A549 (cell line): ENCODE results near the gene OOEP. TPM values are rescaled to one million over a fixed set of nuclear protein-coding genes. Genes with fewer than 3 reads are reported as not detected.

ENCODE experiments used
- ATAC-seq, 2 experiments: fragments of 200-7000 bp in 1 of 2; fragments of >200 bp in 1 of 2; cut with Nextera tagmentation in 1 of 2; cut with Tn5 transposase in 1 of 2; 3 replicates each; pipeline versions ENCODE4 v1.8.0 to v1.9.1; 2018 to 2020; ENCODE audit warnings: mild to moderate bottlenecking in 1 of 2, moderate library complexity in 1 of 2
- CTCF ChIA-PET: fragments of 300-600 bp; sonication (Branson Sonifier 250); formaldehyde crosslinking; extraction: SDS; loops from one replicate; lab custom pipeline; 2021; ENCODE audit warnings: antibody characterized with exemption, inconsistent platforms; lab: Yijun Ruan, JAX
- POLR2A ChIA-PET: fragments of 350-600 bp; formaldehyde crosslinking; extraction: SDS; loops from one replicate; lab custom pipeline; 2021; ENCODE audit warnings: antibody characterized with exemption, inconsistent platforms; lab: Yijun Ruan, JAX
- DNase-seq, 2 experiments: peaks; one replicate each; pipeline versions ENCODE4 v3.0.0 to v3.0.0-alpha.2; 2011 to 2016; ENCODE audit warnings: low read depth in 1 of 2, low spot score in 1 of 2
- FAIRE-seq: peaks from 2 replicates; lab custom pipeline; 2011; peaks lifted over from hg19 to GRCh38; lab: Jason Lieb, UNC
- H3K27ac ChIP-seq, 2 experiments: fragments of >200 bp; sonication (Bioruptor Twin); formaldehyde crosslinking; 3 replicates each; pipeline ENCODE4 v1.5.1; 2016 to 2017
- H3K4me1 ChIP-seq: fragments of >200 bp; sonication (Bioruptor Twin); formaldehyde crosslinking; 3 replicates; pipeline ENCODE4 v1.6.1; 2016
- H3K4me2 ChIP-seq: fragments of >200 bp; sonication (Bioruptor Twin); formaldehyde crosslinking; 3 replicates; pipeline ENCODE4 v1.6.1; 2016
- H3K4me3 ChIP-seq: fragments of >200 bp; sonication (Bioruptor Twin); formaldehyde crosslinking; 3 replicates; pipeline ENCODE4 v1.5.1; 2016
- H3K9me3 ChIP-seq: fragments of >200 bp; sonication (Bioruptor Twin); formaldehyde crosslinking; 3 replicates; pipeline ENCODE4 v1.6.1; 2016
- BHLHE40 ChIP-seq: IDR thresholded peaks from 2 replicates; pipeline ENCODE4 v1.6.1; 2012; ENCODE audit warnings: low read depth, low read length, inconsistent platforms
- CBX8 ChIP-seq: fragments of 200-600 bp; sonication (generic); IDR thresholded peaks from 2 replicates; pipeline ENCODE4 v1.6.1; 2016
- E2F6 ChIP-seq: IDR thresholded peaks from 2 replicates; pipeline ENCODE4 v1.6.1; 2012; ENCODE audit warnings: low read depth, borderline replicate concordance
- EHMT2 ChIP-seq: fragments of 200-600 bp; sonication (generic); IDR thresholded peaks from 2 replicates; pipeline ENCODE4 v1.6.1; 2016; ENCODE audit warnings: antibody characterized with exemption, low read depth, mild to moderate bottlenecking, moderate library complexity
- ELK1 ChIP-seq: fragments of 150-350 bp; IDR thresholded peaks from 2 replicates; pipeline ENCODE4 v1.6.1; 2014; ENCODE audit warnings: low read depth, mild to moderate bottlenecking, low read length
- ESRRA ChIP-seq: fragments of 150-350 bp; IDR thresholded peaks from 2 replicates; pipeline ENCODE4 v1.6.1; 2014; ENCODE audit warnings: mild to moderate bottlenecking, low read length, borderline replicate concordance
- FOSB ChIP-seq: fragments of 250-450 bp; sonication (Bioruptor Pico); IDR thresholded peaks from 2 replicates; pipeline ENCODE4 v1.5.0; 2020; ENCODE audit warnings: mild to moderate bottlenecking, moderate library complexity
- FOXS1 ChIP-seq: fragments of 250-450 bp; sonication (Bioruptor Pico); IDR thresholded peaks from 2 replicates; pipeline ENCODE4 v1.5.0; 2020; ENCODE audit warnings: mild to moderate bottlenecking, moderate library complexity
- HMGXB4 ChIP-seq: fragments of 250-450 bp; sonication (Bioruptor Pico); IDR thresholded peaks from 2 replicates; pipeline ENCODE4 v1.5.0; 2021; ENCODE audit warnings: mild to moderate bottlenecking, moderate library complexity, borderline replicate concordance
- HOXA7 ChIP-seq: fragments of 250-450 bp; sonication (Bioruptor Pico); IDR thresholded peaks from 2 replicates; pipeline ENCODE4 v1.5.0; 2020; ENCODE audit warnings: mild to moderate bottlenecking, moderate library complexity
- HOXB13 ChIP-seq: fragments of 250-450 bp; sonication (Bioruptor Pico); IDR thresholded peaks from 2 replicates; pipeline ENCODE4 v1.5.0; 2020; ENCODE audit warnings: low read depth, mild to moderate bottlenecking, moderate library complexity
- HOXB5 ChIP-seq: fragments of 250-450 bp; sonication (Bioruptor Pico); IDR thresholded peaks from 2 replicates; pipeline ENCODE4 v1.5.0; 2020; ENCODE audit warnings: mild to moderate bottlenecking, moderate library complexity
- JUN ChIP-seq, 2 experiments: fragments of >200 bp; sonication (Bioruptor Twin); formaldehyde crosslinking; IDR thresholded peaks; 2 replicates in 1 of 2; 3 replicates in 1 of 2; pipeline ENCODE4 v1.6.1; 2016 to 2017
- NR3C1 ChIP-seq: fragments of >200 bp; sonication (Bioruptor Twin); formaldehyde crosslinking; IDR thresholded peaks from 3 replicates; pipeline ENCODE4 v1.6.1; 2017
- PHF8 ChIP-seq: fragments of 200-600 bp; sonication (generic); IDR thresholded peaks from 2 replicates; pipeline ENCODE4 v1.6.1; 2016; ENCODE audit warnings: low read depth, mild to moderate bottlenecking, antibody characterized with exemption, moderate library complexity, borderline replicate concordance
- POLR2AphosphoS2 ChIP-seq: conservative IDR thresholded peaks from 2 replicates; pipeline ENCODE4 v1.6.1; 2012; ENCODE audit warnings: low read length, improper control_type of control experiment, inconsistent platforms
- RAD21 ChIP-seq, 2 experiments: fragments of >200 bp in 1 of 2; sonication (Bioruptor Twin) in 1 of 2; formaldehyde crosslinking in 1 of 2; IDR thresholded peaks in 1 of 2; conservative IDR thresholded peaks in 1 of 2; 2 replicates in 1 of 2; 3 replicates in 1 of 2; pipeline ENCODE4 v1.6.1; 2012 to 2018; ENCODE audit warnings: inconsistent platforms in 1 of 2
- RCOR1 ChIP-seq: fragments of 150-350 bp; IDR thresholded peaks from 2 replicates; pipeline ENCODE4 v1.6.1; 2014; ENCODE audit warnings: antibody characterized with exemption, low read length, low read depth
- TFCP2L1 ChIP-seq: fragments of 250-450 bp; sonication (Bioruptor Pico); IDR thresholded peaks from 2 replicates; pipeline ENCODE4 v1.5.0; 2021; ENCODE audit warnings: mild to moderate bottlenecking
- ZC3H11A ChIP-seq: fragments of 450-650 bp; IDR thresholded peaks from 2 replicates; pipeline ENCODE4 v1.6.1; 2014; ENCODE audit warnings: antibody characterized with exemption, mild to moderate bottlenecking
- WGBS: methylation state at CpG from one replicate; pipeline ENCODE4 v1.1.6; 2017; ENCODE audit errors: missing lambda C conversion rate; 5-methylcytosine and 5-hydroxymethylcytosine counted together
- polyA plus RNA-seq, 4 experiments: library from polyadenylated mRNA; depleted of rRNA in 3 of 4; stranded (reverse); fragments of >200 nt; fragmentation: RNase III in 1 of 4; extraction: RNeasy Plus Mini Kit Qiagen cat#74134 plus additional on column Dnase treatment in 1 of 4; gene quantifications; 2 replicates in 3 of 4; 3 replicates in 1 of 4; pipeline ENCODE4 v1.2.3, GENCODE V29; 2011 to 2017

The OOEP gene
- polyA plus RNA-seq, 2 of the 4 experiments (the other 2 are of a cell fraction) = not detected

- DNase-seq (no peak), FAIRE-seq (no peak)
These were observed 43.4 kb upstream of the OOEP start for GRCh38 chr6:73413102-73413501.

GRCh38 chr6:73409395-73409794, 39.7 kb upstream of the OOEP start:
- no peak for FAIRE-seq
- ATAC-seq = no peak
- Histone ChIP-seq H3K4me3 (no peak overlapping the region), H3K4me1 (no peaks in the 10 kb centered on the region)
- no peak for DNase-seq
- POLR2A ChIA-PET = no interaction called here
- 100% methylated on average over 1 of the region's 1 CpG for WGBS
- CTCF ChIA-PET = no interaction called here
- TF ChIP-seq FOSB (CRISPR knock-in tag) = no peak
- TF ChIP-seq, all 56 proteins: peak for 0
- H3K4me2 ChIP-seq = no peak overlapping the region
- no peaks in the 10 kb centered on the region for H3K9me3 ChIP-seq
- no peak overlapping the region for H3K27ac ChIP-seq

More at GRCh38 chr6:73413102-73413501, 43.4 kb upstream of the OOEP start:
- ChIA-PET CTCF (no interaction called here), POLR2A (no interaction called here)
- TF ChIP-seq ELK1 (no peak), CBX8 (no peak), TFCP2L1 (no peak), RCOR1 (no peak), E2F6 (no peak), HOXA7 (CRISPR knock-in tag) (no peak), HOXB5 (CRISPR knock-in tag) (no peak), EHMT2 (no peak), JUN (IDR thresholded peaks at IDR 0.05) (no peak), NR3C1 (no peak)
- TF ChIP-seq, all 56 proteins: peak for 0
- Histone ChIP-seq H3K4me2 (no peak overlapping the region), H3K9me3 (no peaks in the 10 kb centered on the region), H3K4me3 (no peak overlapping the region), H3K27ac (no peak overlapping the region), H3K4me1 (no peaks in the 10 kb centered on the region)
- ATAC-seq = no peak
- WGBS = 64% methylated on average over 3 of the region's 3 CpGs

- no peak for FAIRE-seq
- Histone ChIP-seq H3K4me1 (no peaks in the 10 kb centered on the region), H3K9me3 (no peaks in the 10 kb centered on the region), H3K4me2 (no peak overlapping the region), H3K27ac (no peak overlapping the region), H3K4me3 (no peak overlapping the region)
- ChIA-PET POLR2A (no interaction called here), CTCF (interaction anchor here (0.7 kb wide), 1 partner anchor 26 kb away, joined by 3 read pairs; no protein-coding TSS in a partner anchor)
- no peak for ATAC-seq
- DNase-seq = no peak
- no peak for TF ChIP-seq JUN (IDR thresholded peaks at IDR 0.05)
- TF ChIP-seq PHF8 = no peak
- TF ChIP-seq CBX8 = no peak
- TF ChIP-seq E2F6 = no peak
- no peak for TF ChIP-seq BHLHE40
- TF ChIP-seq ESRRA = no peak
- no peak for TF ChIP-seq ZC3H11A
- TF ChIP-seq RAD21 (conservative IDR thresholded peaks at IDR 0.05 in 1 of 2, IDR thresholded peaks at IDR 0.05 in 1 of 2) = no peak
- TF ChIP-seq EHMT2 = no peak
- TF ChIP-seq HOXB13 (CRISPR knock-in tag) = no peak
- TF ChIP-seq FOXS1 = no peak
- no peak for TF ChIP-seq POLR2AphosphoS2
- TF ChIP-seq HMGXB4 (CRISPR knock-in tag) = no peak
These were observed 31.0 kb upstream of the OOEP start for GRCh38 chr6:73400656-73401055.
